Colonic mucosa (tissue), 4 donors: ENCODE measurements around the gene GALNT16. TPM values are rescaled to one million over a fixed set of nuclear protein-coding genes. Genes with fewer than 3 reads are reported as not detected.

Experiments used
- DNase-seq: peaks from one replicate; pipeline ENCODE4 v3.0.0-alpha.2; 2020
- H3K27ac ChIP-seq: fragments of 200-600 bp; one replicate; pipeline ENCODE4 v1.8.0; 2021
- H3K27me3 ChIP-seq: fragments of 200-600 bp; one replicate; pipeline ENCODE4 v1.8.0; 2021
- H3K36me3 ChIP-seq: fragments of 200-600 bp; one replicate; pipeline ENCODE4 v1.8.0; 2021
- H3K4me1 ChIP-seq: fragments of 200-600 bp; one replicate; pipeline ENCODE4 v1.8.0; 2021; ENCODE audit warnings: mild to moderate bottlenecking
- H3K4me3 ChIP-seq: fragments of 200-600 bp; one replicate; pipeline ENCODE4 v1.8.0; 2021
- H3K9ac ChIP-seq, 2 donors: one replicate each; pipeline ENCODE4 v1.7.0; 2013; ENCODE audit warnings: control low read depth in 2 of 2, low read depth in 2 of 2, low read length in 2 of 2
- H3K9me3 ChIP-seq: fragments of 200-600 bp; one replicate; pipeline ENCODE4 v1.8.0; 2021
- CTCF ChIP-seq: fragments of 200-600 bp; IDR thresholded peaks from one replicate; pipeline ENCODE4 v1.8.0; 2022; ENCODE audit warnings: antibody characterized with exemption, mild to moderate bottlenecking
- intact Hi-C: fragments of 100-400 bp; cut with DNase I; formaldehyde crosslinking; loops from one replicate; pipeline ENCODE4 v1.14.1; 2022
- total RNA-seq, 2 donors: library from RNA; stranded (reverse); fragmentation: NEBNext Ultra II Directional in 1 of 2; extraction: Animal tissue kit (Norgen Biotek cat#: 25700) in 1 of 2; gene quantifications; one replicate each; pipeline ENCODE4 v1.2.1, GENCODE V29; 2021
- donor health status: healthy.
- donor health status: DM: no; HTN: no; CAD: no.
- donor health status: DM: no; HTN: no; CAD: no.

GALNT16 gene
- total RNA-seq, 2 donors from 2014 or later: 0.22 to 1.6 TPM

GRCh38 chr14:69373104-69373503 lies 113.1 kb downstream of the GALNT16 start:
- Histone ChIP-seq H3K27ac (no peak overlapping the region), H3K36me3 (no peaks in the 10 kb centered on the region), H3K27me3 (no peaks in the 10 kb centered on the region), H3K4me1 (no peaks in the 10 kb centered on the region), H3K4me3 (no peak overlapping the region), H3K9me3 (no peaks in the 10 kb centered on the region), H3K9ac (no peak overlapping the region)
- intact Hi-C loops: no loop called here
- DNase-seq: no peak
- no peak for TF ChIP-seq CTCF

- DNase-seq: no peak
- no peak for TF ChIP-seq CTCF
- Histone ChIP-seq H3K4me1 (no peaks in the 10 kb centered on the region), H3K27me3 (no peaks in the 10 kb centered on the region), H3K9me3 (no peaks in the 10 kb centered on the region), H3K9ac (no peak overlapping the region), H3K36me3 (no peaks in the 10 kb centered on the region), H3K27ac (no peak overlapping the region), H3K4me3 (no peak overlapping the region)
- intact Hi-C loops: no loop called here
Observed at GRCh38 chr14:69374235-69374634, 114.3 kb downstream of the GALNT16 start.

GRCh38 chr14:69375182-69375581 lies 115.2 kb downstream of the GALNT16 start:
- H3K36me3 ChIP-seq: no peaks in the 10 kb centered on the region
- H3K9ac ChIP-seq: no peak overlapping the region
- H3K4me3 ChIP-seq: no peak overlapping the region

GRCh38 chr14:69375722-69376121 lies 115.8 kb downstream of the GALNT16 start:
- intact Hi-C loops: no loop called here
- Histone ChIP-seq H3K36me3 (no peaks in the 10 kb centered on the region), H3K9ac (no peak overlapping the region), H3K27ac (no peak overlapping the region), H3K9me3 (no peaks in the 10 kb centered on the region), H3K4me1 (no peaks in the 10 kb centered on the region), H3K27me3 (no peaks in the 10 kb centered on the region), H3K4me3 (no peak overlapping the region)
- no peak for DNase-seq
- TF ChIP-seq CTCF: no peak

More at GRCh38 chr14:69375182-69375581, 115.2 kb downstream of the GALNT16 start:
- no peak for DNase-seq
- Histone ChIP-seq H3K27me3 (no peaks in the 10 kb centered on the region), H3K27ac (no peak overlapping the region), H3K4me1 (no peaks in the 10 kb centered on the region), H3K9me3 (no peaks in the 10 kb centered on the region)
- no peak for TF ChIP-seq CTCF
- intact Hi-C loops: no loop called here

- no peaks in the 10 kb centered on the region for H3K36me3 ChIP-seq
- no peak overlapping the region for H3K9ac ChIP-seq
Observed at GRCh38 chr14:69376439-69376838, 116.5 kb downstream of the GALNT16 start.

More at GRCh38 chr14:69376439-69376838, 116.5 kb downstream of the GALNT16 start:
- Histone ChIP-seq H3K27me3 (no peaks in the 10 kb centered on the region), H3K27ac (no peak overlapping the region), H3K4me3 (no peak overlapping the region), H3K4me1 (no peaks in the 10 kb centered on the region), H3K9me3 (no peaks in the 10 kb centered on the region)
- no peak for DNase-seq
- TF ChIP-seq CTCF: no peak
- intact Hi-C loops: no loop called here
